PC-3 (cell line): ENCODE data around the gene GJB4. TPM values are rescaled to one million over a fixed set of nuclear protein-coding genes. Genes with fewer than 3 reads are reported as not detected.
A peak's percentile ranks its signal among the peaks of the same experiment; 100 is the strongest.

Experiments
- ATAC-seq: fragments of 200-7000 bp; cut with Tn5 transposase; 2 replicates; pipeline ENCODE4 v1.9.1; 2020; ENCODE audit warnings: mild to moderate bottlenecking, moderate library complexity
- BruUV-seq: library from RNA; stranded (reverse); fragments of 400-500 nt; replicated peaks from 2 replicates; lab custom pipeline; 2021; lab: Mats Ljungman, UMichigan
- CTCF ChIA-PET: fragments of 300-600 bp; sonication (Branson Sonifier 250); formaldehyde crosslinking; loops from one replicate; lab custom pipeline; 2022; ENCODE audit warnings: antibody characterized with exemption; lab: Charles Lee
- POLR2A ChIA-PET: fragments of 300-600 bp; sonication (Branson Sonifier 250); formaldehyde crosslinking; loops from one replicate; lab custom pipeline; 2022; ENCODE audit warnings: antibody characterized with exemption; ENCODE audit not compliant: unreplicated experiment; lab: Charles Lee
- DNase-seq: peaks from one replicate; pipeline ENCODE4 v3.0.0-alpha.2; 2015
- H2AFZ ChIP-seq: fragments of 300-600 bp; sonication (generic); 2 replicates; pipeline ENCODE4 v1.6.0; 2016; ENCODE audit warnings: antibody characterized with exemption, low read length
- H3F3A ChIP-seq: fragments of 300-600 bp; sonication (generic); one replicate; pipeline ENCODE4 v1.6.0; 2017; ENCODE audit warnings: antibody characterized with exemption, low read length, control low read depth, mild to moderate bottlenecking; ENCODE audit not compliant: unreplicated experiment
- H3K27ac ChIP-seq: fragments of 300-600 bp; sonication (generic); 2 replicates; pipeline ENCODE4 v1.5.1; 2016; ENCODE audit warnings: mild to moderate bottlenecking, low read length
- H3K27me3 ChIP-seq: fragments of 300-600 bp; sonication (generic); 2 replicates; pipeline ENCODE4 v1.6.1; 2016; ENCODE audit warnings: low read length, mixed read lengths
- H3K36me3 ChIP-seq: fragments of 300-600 bp; sonication (generic); 2 replicates; pipeline ENCODE4 v1.6.1; 2016; ENCODE audit warnings: low read depth, mixed run types, low read length, mixed read lengths
- H3K4me1 ChIP-seq: fragments of 300-600 bp; sonication (generic); 2 replicates; pipeline ENCODE4 v1.5.1; 2016; ENCODE audit warnings: low read length; ENCODE audit not compliant: insufficient read depth
- H3K4me2 ChIP-seq: fragments of 300-600 bp; sonication (generic); 2 replicates; pipeline ENCODE4 v1.6.0; 2016; ENCODE audit warnings: low read length
- H3K4me3 ChIP-seq: fragments of 300-600 bp; sonication (generic); 2 replicates; pipeline ENCODE4 v1.5.1; 2016; ENCODE audit warnings: mild to moderate bottlenecking, low read length, mixed read lengths
- H3K79me2 ChIP-seq: fragments of 300-600 bp; sonication (generic); 2 replicates; pipeline ENCODE4 v1.6.1; 2017; ENCODE audit warnings: low read length, mixed read lengths
- H3K9ac ChIP-seq: fragments of 300-600 bp; sonication (generic); 2 replicates; pipeline ENCODE4 v1.6.0; 2016; ENCODE audit warnings: mild to moderate bottlenecking, low read length
- H3K9me2 ChIP-seq: fragments of 300-600 bp; sonication (generic); replicated peaks from 2 replicates; pipeline ENCODE4 v1.6.1; 2016; ENCODE audit warnings: mixed run types, low read length, mixed read lengths
- H3K9me3 ChIP-seq: fragments of 300-600 bp; sonication (generic); 2 replicates; pipeline ENCODE4 v1.6.1; 2016; ENCODE audit warnings: low read length, mixed read lengths
- H4K20me1 ChIP-seq: fragments of 300-600 bp; sonication (generic); 2 replicates; pipeline ENCODE4 v1.6.1; 2016; ENCODE audit warnings: low read length, mixed read lengths
- EZH2 ChIP-seq: fragments of 300-600 bp; sonication (generic); IDR thresholded peaks from one replicate; pipeline ENCODE4 v1.6.1; 2017; ENCODE audit warnings: antibody characterized with exemption, mild to moderate bottlenecking, low read length; ENCODE audit not compliant: unreplicated experiment
- EZH2phosphoT487 ChIP-seq: fragments of 300-600 bp; sonication (generic); IDR thresholded peaks from 2 replicates; pipeline ENCODE4 v1.6.1; 2018; ENCODE audit warnings: mild to moderate bottlenecking, antibody characterized with exemption, low read length, borderline replicate concordance
- intact Hi-C: fragments of 100-400 bp; cut with micrococcal nuclease; formaldehyde crosslinking; loops from 2 replicates; pipeline ENCODE4 v1.9.0; 2023
- total RNA-seq: library from RNA; depleted of rRNA; stranded (reverse); fragments of >200 nt; gene quantifications from 2 replicates; pipeline ENCODE4 v1.2.3, GENCODE V29; 2014
- TF ChIP-seq, protein P1 (sequence below): fragments of 300-600 bp; sonication (generic); conservative IDR thresholded peaks from 2 replicates; pipeline ENCODE4 v1.5.1; 2017; ENCODE audit warnings: antibody characterized with exemption, low read depth, mild to moderate bottlenecking, low read length

The GJB4 gene
- total RNA-seq, 1 experiment from 2014 or later = not detected

DNA sequence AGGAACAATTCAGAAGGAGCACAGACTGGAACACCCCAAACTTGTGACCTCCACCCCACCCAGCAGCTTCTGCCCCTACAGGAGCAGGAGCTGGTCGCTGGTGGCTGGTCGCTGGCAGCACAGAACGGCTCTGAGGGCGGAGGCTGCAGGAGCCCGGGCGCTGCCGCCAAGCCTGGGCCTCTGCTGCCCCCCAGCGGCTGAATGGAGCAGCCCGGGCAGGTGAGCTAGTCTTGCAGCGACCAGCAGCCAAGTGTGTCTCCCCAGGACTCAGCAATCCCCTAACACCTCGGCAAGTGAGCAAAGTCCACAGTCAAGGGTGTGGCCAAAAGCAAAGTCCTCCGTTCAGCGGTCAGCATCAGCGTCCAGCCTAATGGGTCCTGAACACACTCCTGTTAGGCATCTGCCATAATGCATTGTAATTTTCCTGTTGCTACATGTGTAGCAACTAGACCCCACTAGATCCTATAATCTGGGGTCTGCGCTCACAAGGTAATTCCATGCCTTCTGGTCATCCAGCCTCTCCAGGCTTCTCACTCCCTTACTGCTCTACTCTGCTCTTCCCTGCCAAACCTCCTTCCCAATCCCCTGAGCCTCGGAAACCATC is 16.8 kb upstream of the GJB4 start:
- TF ChIP-seq, protein P1, sequence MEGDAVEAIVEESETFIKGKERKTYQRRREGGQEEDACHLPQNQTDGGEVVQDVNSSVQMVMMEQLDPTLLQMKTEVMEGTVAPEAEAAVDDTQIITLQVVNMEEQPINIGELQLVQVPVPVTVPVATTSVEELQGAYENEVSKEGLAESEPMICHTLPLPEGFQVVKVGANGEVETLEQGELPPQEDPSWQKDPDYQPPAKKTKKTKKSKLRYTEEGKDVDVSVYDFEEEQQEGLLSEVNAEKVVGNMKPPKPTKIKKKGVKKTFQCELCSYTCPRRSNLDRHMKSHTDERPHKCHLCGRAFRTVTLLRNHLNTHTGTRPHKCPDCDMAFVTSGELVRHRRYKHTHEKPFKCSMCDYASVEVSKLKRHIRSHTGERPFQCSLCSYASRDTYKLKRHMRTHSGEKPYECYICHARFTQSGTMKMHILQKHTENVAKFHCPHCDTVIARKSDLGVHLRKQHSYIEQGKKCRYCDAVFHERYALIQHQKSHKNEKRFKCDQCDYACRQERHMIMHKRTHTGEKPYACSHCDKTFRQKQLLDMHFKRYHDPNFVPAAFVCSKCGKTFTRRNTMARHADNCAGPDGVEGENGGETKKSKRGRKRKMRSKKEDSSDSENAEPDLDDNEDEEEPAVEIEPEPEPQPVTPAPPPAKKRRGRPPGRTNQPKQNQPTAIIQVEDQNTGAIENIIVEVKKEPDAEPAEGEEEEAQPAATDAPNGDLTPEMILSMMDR = peak; percentile 93
- TF ChIP-seq EZH2 (no peak), EZH2phosphoT487 (no peak)
- H2AFZ ChIP-seq = peak overlapping the region; percentile 51; the same call in 1 of the 2 replicates
- POLR2A ChIA-PET = interaction anchor here (0.6 kb wide), 1 partner anchor 117 kb away, joined by 3 read pairs; the partner anchor contains the start of gene SMIM12

GRCh38 chr1:34743775-34744174 is 15.8 kb upstream of the GJB4 start:
- Histone ChIP-seq H3K79me2 (no peaks in the 10 kb centered on the region), H3K4me2 (no peak overlapping the region), H3K9ac (no peak overlapping the region), H3K9me3 (no peaks in the 10 kb centered on the region), H3K36me3 (no peaks in the 10 kb centered on the region), H3K4me1 (peaks cover 3% of the 10 kb centered on the region; the same call in 1 of the 2 replicates), H3K4me3 (no peak overlapping the region), H4K20me1 (no peaks in the 10 kb centered on the region), H3F3A (no peaks in the 10 kb centered on the region), H3K9me2 (no peaks in the 10 kb centered on the region), H3K27me3 (no peaks in the 10 kb centered on the region), H2AFZ (no peak overlapping the region), H3K27ac (no peak overlapping the region)
- CTCF ChIA-PET = no interaction called here
- intact Hi-C loops = loop anchor here (2.0 to 5.0 kb wide), 3 partner anchors 195 to 1111 kb away; no protein-coding TSS in a partner anchor
- POLR2A ChIA-PET = no interaction called here
- no TSS peak for BruUV-seq
- ATAC-seq = no peak
- TF ChIP-seq, protein P1 = no peak
- TF ChIP-seq EZH2phosphoT487 (no peak), EZH2 (no peak)
- DNase-seq = no peak

More for the DNA sequence above, 16.8 kb upstream of the GJB4 start:
- Histone ChIP-seq H3K9ac (no peak overlapping the region), H3K27ac (no peak overlapping the region), H3K4me3 (no peak overlapping the region), H3K36me3 (no peaks in the 10 kb centered on the region), H3K27me3 (no peaks in the 10 kb centered on the region), H3K9me3 (no peaks in the 10 kb centered on the region), H4K20me1 (no peaks in the 10 kb centered on the region), H3K4me2 (0 out of 2 replicates have a peak overlapping the region, but pooled peaks have one; percentile 18), H3K4me1 (peaks cover 3% of the 10 kb centered on the region; the same call in 1 of the 2 replicates), H3F3A (no peaks in the 10 kb centered on the region), H3K9me2 (no peaks in the 10 kb centered on the region), H3K79me2 (no peaks in the 10 kb centered on the region)
- ATAC-seq (peak; percentile 98), DNase-seq (peak; percentile 85)
- intact Hi-C loops = loop anchor here (1.0 to 5.0 kb wide), 4 partner anchors 194 to 1110 kb away; no protein-coding TSS in a partner anchor
- no TSS peak for BruUV-seq
- CTCF ChIA-PET = interaction anchor here (0.5 to 1.1 kb wide), 7 partner anchors 9 to 1429 kb away, joined by 3 to 10 read pairs (median 3); no protein-coding TSS in a partner anchor

GRCh38 chr1:34744851-34745250 is 14.7 kb upstream of the GJB4 start:
- H3K36me3 ChIP-seq = no peaks in the 10 kb centered on the region
- no peaks in the 10 kb centered on the region for H3K79me2 ChIP-seq
- intact Hi-C loops = loop anchor here (5.0 kb wide), 1 partner anchor 633 kb away; no protein-coding TSS in a partner anchor
- BruUV-seq = no TSS peak
- H3K4me1 ChIP-seq = peaks cover 3% of the 10 kb centered on the region; the same call in 1 of the 2 replicates
- H3K9ac ChIP-seq = no peak overlapping the region
- ChIA-PET POLR2A (no interaction called here), CTCF (no interaction called here)
- H3F3A ChIP-seq = no peaks in the 10 kb centered on the region
- TF ChIP-seq EZH2phosphoT487 (no peak), EZH2 (no peak)
- TF ChIP-seq, protein P1 = no peak
- no peak overlapping the region for H3K27ac ChIP-seq
- no peak overlapping the region for H3K4me2 ChIP-seq
- DNase-seq (no peak), ATAC-seq (no peak)
- H2AFZ ChIP-seq = no peak overlapping the region
- H3K9me2 ChIP-seq = no peaks in the 10 kb centered on the region
- no peaks in the 10 kb centered on the region for H3K27me3 ChIP-seq
- H4K20me1 ChIP-seq = no peaks in the 10 kb centered on the region
- H3K9me3 ChIP-seq = no peaks in the 10 kb centered on the region
- no peak overlapping the region for H3K4me3 ChIP-seq
